Subcutaneous adipose tissue (tissue), 4 donors: ENCODE data around the gene LRRC27. TPM values are rescaled to one million over a fixed set of nuclear protein-coding genes. Genes with fewer than 3 reads are reported as not detected.

Source experiments
- total RNA-seq, 4 donors: library from RNA; depleted of rRNA; stranded (reverse); fragments of >200 nt; gene quantifications; one replicate each; pipeline ENCODE4 v1.1.0, GENCODE V29; 2016
- TF ChIP-seq, protein P1 (sequence below): fragments of 450-650 bp; IDR thresholded peaks from one replicate; pipeline ENCODE4 v1.5.1; 2016; ENCODE audit warnings: low read depth, mild to moderate bottlenecking, control low read depth, antibody characterized with exemption, moderate library complexity

Gene LRRC27
- total RNA-seq, 4 donors from 2014 or later: 7.7 to 11.6 (median 9.9) TPM

DNA sequence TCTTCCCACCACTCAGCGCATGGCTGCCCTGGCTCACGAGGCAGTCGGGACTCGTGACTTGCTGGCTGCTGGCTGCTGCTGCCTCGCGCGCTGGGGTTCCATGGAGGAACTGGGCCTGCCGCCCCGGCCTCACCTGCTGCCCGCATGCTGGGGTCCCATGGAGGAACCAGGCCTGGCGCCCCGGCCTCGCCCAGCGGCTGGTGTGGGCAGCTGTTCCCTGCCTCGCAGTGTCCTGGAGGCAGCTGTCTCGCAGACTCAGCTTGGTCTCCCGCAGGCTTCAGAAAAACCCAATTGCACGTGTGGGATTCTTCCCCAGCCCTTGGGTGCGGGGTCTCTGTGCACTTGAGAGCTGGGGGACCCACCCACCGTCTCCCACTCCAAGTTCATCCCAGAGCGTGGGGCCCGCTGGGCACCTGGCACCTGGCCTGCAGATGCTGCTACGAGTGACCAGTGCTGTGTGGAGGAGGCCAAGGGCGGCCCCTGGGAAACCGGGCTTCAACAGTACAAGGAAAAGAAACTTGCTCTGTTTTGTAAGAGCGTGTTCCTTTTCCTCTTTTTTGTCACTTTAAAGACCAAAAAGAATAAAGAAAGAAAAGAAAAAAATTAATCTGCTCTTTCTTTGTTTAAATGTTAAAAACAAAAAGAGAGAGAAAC is 85.4 kb downstream of the LRRC27 start:
- TF ChIP-seq, protein P1, sequence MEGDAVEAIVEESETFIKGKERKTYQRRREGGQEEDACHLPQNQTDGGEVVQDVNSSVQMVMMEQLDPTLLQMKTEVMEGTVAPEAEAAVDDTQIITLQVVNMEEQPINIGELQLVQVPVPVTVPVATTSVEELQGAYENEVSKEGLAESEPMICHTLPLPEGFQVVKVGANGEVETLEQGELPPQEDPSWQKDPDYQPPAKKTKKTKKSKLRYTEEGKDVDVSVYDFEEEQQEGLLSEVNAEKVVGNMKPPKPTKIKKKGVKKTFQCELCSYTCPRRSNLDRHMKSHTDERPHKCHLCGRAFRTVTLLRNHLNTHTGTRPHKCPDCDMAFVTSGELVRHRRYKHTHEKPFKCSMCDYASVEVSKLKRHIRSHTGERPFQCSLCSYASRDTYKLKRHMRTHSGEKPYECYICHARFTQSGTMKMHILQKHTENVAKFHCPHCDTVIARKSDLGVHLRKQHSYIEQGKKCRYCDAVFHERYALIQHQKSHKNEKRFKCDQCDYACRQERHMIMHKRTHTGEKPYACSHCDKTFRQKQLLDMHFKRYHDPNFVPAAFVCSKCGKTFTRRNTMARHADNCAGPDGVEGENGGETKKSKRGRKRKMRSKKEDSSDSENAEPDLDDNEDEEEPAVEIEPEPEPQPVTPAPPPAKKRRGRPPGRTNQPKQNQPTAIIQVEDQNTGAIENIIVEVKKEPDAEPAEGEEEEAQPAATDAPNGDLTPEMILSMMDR: no peak

DNA sequence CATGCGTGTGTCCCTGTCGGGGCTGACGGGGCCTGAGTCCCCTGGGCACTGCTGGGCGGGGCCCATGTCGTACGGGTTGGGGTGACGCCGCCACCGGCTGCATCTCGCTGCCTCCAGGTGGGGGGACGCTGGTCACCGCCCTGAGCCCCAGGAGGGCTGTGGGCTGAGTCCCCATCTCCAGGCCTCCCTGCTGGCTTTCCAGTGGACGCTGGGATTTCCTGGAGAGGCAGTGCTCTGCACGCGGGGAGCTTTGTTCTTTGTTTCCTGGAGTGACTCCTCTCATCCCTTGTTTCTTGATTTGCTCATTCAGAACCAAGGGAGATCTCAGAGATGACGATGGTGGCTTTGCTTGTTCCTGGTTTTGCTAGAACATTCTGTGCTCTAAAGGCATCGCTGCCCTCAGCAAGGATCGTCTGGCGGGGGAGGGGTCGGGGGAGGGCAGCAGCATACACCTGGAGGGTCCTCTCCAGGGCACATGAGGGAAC is 86.0 kb downstream of the LRRC27 start:
- TF ChIP-seq, protein P1: no peak

DNA sequence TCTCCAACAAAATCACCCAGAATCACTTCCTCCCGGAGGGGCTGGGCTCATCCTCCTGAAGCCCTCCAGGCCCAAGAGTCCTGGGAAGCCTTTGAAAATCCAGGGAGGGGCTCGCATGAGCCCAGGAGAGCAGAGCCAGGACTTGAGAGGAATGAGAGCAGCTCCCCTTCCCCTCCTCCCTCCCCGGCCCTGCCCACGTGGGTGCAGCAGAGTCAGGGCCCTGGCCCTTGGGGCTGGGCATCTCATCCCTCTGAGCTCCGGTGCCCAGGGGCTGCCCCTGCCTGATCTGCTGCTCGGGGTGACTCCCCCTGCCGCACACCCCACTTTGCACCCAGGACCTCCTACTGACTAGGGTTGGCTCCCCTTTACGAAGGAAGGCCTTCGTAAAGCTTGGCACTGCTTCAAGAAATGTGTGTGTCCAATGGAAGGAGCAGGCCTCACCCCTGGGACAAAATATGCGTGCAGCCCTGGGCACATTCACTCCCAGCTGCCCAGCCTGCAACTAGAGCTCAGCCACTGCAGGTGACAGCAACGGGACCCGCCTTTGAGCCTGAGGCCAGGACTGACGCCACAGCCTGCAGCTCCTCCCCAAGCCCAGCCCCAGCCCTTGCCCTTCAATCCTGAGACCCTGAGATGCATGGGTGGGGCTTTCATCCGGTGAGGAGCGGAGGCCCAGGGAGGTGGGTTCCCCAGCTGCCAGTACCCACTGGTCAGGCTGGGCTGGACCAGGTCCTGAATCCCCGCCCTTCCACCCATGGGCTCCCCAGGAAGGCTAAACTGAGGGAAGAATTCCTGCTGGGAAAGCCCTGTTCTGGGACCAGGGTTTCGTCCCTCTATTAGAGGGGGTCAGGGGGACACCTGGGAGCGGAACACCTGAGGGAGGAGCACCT is 86.8 kb downstream of the LRRC27 start:
- TF ChIP-seq, protein P1: no peak

DNA sequence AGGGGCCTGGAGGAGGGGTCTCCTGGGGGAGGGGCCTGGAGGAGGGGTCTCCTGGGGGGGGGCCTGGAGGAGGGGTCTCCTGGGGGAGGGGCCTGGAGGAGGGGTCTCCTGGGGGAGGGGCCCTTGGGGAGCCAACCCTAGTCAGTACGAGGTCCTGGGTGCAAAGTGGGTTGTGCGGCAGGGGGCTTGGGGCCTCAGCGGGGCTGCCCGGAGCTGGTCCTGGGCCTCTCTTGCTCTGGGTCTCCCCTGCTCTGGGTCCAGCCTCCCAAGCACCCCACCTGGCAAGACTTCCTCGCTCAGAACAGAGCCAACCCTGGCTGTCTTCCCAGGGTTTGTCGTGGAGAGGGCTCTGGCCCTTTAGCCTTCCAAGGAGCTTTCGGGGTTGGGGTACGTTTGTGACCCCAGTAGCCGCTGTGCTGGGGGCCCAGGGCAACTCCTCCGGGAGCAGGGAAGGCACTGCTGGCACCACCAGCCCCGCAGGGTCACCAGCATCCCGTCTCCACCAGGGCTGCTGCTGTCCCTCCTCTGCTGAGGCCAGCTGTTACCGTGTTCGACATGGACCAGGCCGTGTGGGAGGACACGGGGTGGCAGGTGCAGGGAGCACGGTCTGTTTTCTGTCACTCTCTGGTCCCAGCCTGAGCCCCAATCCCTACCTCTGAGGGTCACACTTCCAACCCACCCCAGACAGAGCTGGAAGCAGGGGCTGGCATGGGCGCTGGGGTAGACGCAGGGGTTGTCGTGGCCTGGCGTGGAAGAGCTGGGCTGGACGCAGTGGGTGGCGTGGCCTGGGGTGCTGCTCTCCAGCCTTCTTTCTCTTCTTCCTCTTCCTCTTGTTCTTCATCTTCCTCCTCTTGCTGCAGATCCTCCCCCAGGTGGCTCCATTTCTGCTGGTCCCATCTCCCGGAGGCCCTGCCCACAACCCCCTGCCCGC is 87.8 kb downstream of the LRRC27 start:
- TF ChIP-seq, protein P1: no peak

DNA sequence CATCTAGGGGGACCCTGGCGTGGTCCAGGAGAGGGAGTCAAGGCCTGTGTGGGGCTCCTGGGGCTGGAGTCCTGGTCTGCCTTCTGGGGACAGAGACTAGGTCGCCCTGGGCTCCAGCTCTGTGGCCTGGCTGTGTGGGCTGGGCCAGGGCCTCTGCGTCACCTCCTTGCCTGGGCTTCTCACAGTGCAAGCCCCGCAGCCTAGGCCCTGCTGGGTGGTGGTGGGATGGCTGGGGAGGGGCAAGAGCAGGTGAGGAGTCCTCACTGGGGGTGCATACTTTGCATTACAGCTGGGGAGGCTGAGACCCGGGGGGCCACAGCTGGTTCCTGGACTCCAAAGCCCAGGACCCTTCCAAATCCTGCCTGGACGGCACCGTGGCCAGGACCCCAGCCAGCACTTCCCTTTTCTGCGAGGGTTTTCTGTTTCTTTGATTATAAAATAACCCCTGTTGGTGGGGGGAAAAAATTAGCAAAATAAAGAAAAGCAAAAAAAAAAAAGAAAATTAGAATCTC is 88.5 kb downstream of the LRRC27 start:
- TF ChIP-seq, protein P1: no peak

DNA sequence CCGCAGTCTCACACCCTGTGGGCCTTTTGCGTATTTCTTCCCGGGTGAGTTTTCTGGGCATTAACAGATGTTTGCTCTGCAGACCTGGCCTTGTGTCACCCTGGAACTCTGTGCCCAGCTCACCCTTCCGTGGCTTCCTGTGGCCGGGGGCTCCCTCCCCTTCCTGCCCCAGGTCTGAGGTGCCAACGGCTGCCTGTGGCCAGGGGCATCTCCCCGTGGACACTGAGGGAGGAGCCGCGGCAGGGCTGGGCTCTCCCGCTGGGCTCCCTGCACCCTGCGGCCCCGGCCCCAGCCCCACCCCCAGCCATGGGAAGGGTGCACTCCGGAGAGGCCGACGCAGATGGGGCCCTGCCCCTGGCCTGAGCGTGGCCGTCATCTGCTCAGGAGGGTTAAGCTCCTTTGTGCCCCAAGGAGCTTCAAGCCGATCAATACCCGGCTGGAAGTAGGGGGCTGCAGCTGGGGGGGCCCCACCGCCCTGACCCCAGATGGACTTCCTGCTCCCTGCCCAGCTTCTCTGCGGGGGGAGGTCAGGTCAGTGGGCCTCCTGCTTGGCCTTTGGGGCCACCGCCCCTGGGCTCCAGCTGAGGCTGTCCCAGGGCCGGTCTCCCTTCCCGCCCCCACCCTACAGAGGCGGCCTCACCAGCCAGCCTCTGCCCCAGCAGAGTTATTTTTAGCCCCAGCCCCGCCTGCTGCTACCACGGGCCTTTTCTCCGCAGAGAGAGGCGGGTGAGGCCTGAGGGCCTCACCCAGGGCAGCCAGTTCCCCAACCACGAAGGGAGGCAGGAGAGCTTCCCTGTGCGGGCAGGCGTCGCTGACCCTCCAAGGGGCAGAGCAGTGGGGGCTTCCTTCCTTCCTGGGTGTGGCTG is 89.2 kb downstream of the LRRC27 start:
- TF ChIP-seq, protein P1: no peak
